Karpas-422 (cell line): Measurements from ENCODE around the gene GABBR1. TPM values are rescaled to one million over a fixed set of nuclear protein-coding genes. Genes with fewer than 3 reads are reported as not detected.

Source experiments
- DNase-seq: peaks from one replicate; pipeline ENCODE4 v3.0.0-alpha.2; 2015
- H2AFZ ChIP-seq: fragments of 200-600 bp; sonication (generic); 2 replicates; pipeline ENCODE4 v1.6.1; 2014; ENCODE audit warnings: antibody characterized with exemption, low read length, mixed read lengths
- H3K27ac ChIP-seq: fragments of 200-600 bp; sonication (generic); 2 replicates; pipeline ENCODE4 v1.5.1; 2014; ENCODE audit warnings: mild to moderate bottlenecking, low read length, moderate library complexity
- H3K27me3 ChIP-seq: fragments of 200-600 bp; sonication (generic); 2 replicates; pipeline ENCODE4 v1.6.1; 2014; ENCODE audit warnings: low read length, mixed read lengths
- H3K36me3 ChIP-seq: fragments of 200-600 bp; sonication (generic); 2 replicates; pipeline ENCODE4 v1.6.1; 2014; ENCODE audit warnings: low read length, mixed read lengths; ENCODE audit not compliant: insufficient read depth
- H3K4me1 ChIP-seq: fragments of 200-600 bp; sonication (generic); 2 replicates; pipeline ENCODE4 v1.6.1; 2014; ENCODE audit warnings: mild to moderate bottlenecking, low read length, mixed read lengths
- H3K4me2 ChIP-seq: fragments of 200-600 bp; sonication (generic); 2 replicates; pipeline ENCODE4 v1.6.1; 2014; ENCODE audit warnings: low read length, low read depth, mild to moderate bottlenecking; ENCODE audit not compliant: poor library complexity, severe bottlenecking
- H3K4me3 ChIP-seq: fragments of 200-600 bp; sonication (generic); 2 replicates; pipeline ENCODE4 v1.5.1; 2014; ENCODE audit warnings: mild to moderate bottlenecking, antibody characterized with exemption, low read length, mixed read lengths
- H3K79me2 ChIP-seq: fragments of 200-600 bp; sonication (generic); 2 replicates; pipeline ENCODE4 v1.6.1; 2014; ENCODE audit warnings: mild to moderate bottlenecking, low read length, mixed read lengths
- H3K9ac ChIP-seq: fragments of 200-600 bp; sonication (generic); 2 replicates; pipeline ENCODE4 v1.6.0; 2014; ENCODE audit warnings: low read length
- H3K9me2 ChIP-seq: fragments of 200-600 bp; sonication (generic), shearing (Covaris generic); replicated peaks from 2 replicates; pipeline ENCODE4 v1.6.0; 2014; ENCODE audit warnings: mild to moderate bottlenecking, low read length, moderate library complexity; ENCODE audit not compliant: insufficient read depth
- H3K9me3 ChIP-seq: fragments of 300-700, 200-600 bp; sonication (generic); 2 replicates; pipeline ENCODE4 v1.6.1; 2014; ENCODE audit warnings: low read length, mixed read lengths
- H4K20me1 ChIP-seq: fragments of 200-600 bp; sonication (generic); 2 replicates; pipeline ENCODE4 v1.6.1; 2014; ENCODE audit warnings: mild to moderate bottlenecking, antibody characterized with exemption, low read length, low read depth; ENCODE audit not compliant: insufficient read depth
- total RNA-seq: library from RNA; depleted of rRNA; stranded (reverse); fragments of >200 nt; shearing (Covaris generic); gene quantifications from 2 replicates; pipeline ENCODE4 v1.2.3, GENCODE V29; 2014; ENCODE audit warnings: low replicate concordance; rRNA removed

GABBR1 gene
- total RNA-seq = 9.9 and 10.5 TPM in 2 replicates

GRCh38 chr6:29632789-29633533 lies at the start of gene GABBR1:
GABBR1 (minus strand) TSS chr6:29633183; CDS start chr6:29632385, 798 bp downstream.
- Histone ChIP-seq H3K36me3 (no peaks in the 10 kb centered on the region), H3K27me3 (no peaks in the 10 kb centered on the region; the same call in 1 of the 2 replicates), H3K9ac (peak within 1 kb of the TSS; percentile 72), H3K79me2 (no peaks in the 10 kb centered on the region), H3K9me2 (no peaks in the 10 kb centered on the region), H3K4me2 (peak within 1 kb of the TSS; percentile 85), H3K27ac (no peak within 1 kb of the TSS), H3K4me3 (peak within 1 kb of the TSS; percentile 71), H3K4me1 (peaks cover 39% of the 10 kb centered on the region), H4K20me1 (peaks cover 3% of the 10 kb centered on the region; the same call in 1 of the 2 replicates), H2AFZ (peak within 1 kb of the TSS; percentile 94), H3K9me3 (no peaks in the 10 kb centered on the region)
- DNase-seq = peak; percentile 67

DNA sequence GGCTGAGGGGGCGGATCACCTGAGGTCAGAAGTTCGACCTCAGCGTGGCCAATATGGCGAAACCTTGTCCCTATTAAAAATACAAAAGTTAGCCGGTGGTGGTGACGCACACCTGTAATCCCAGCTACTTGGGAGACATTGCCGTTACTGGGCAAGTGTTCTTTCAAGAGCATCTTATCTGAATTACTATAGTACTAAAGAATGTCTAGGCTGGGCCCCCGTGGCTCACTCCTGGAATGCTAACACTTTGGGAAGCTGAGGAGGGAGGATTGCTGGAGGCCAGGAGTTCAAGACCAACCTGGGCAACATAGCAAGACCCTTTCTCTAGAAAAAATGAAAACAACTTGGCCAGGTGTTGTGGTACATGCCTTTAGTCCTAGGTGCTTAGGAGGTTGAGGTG lies 48.8 kb upstream of the GABBR1 start:
- Histone ChIP-seq H3K4me3 (no peak overlapping the region), H3K9me2 (no peaks in the 10 kb centered on the region), H3K36me3 (no peaks in the 10 kb centered on the region), H3K9me3 (no peaks in the 10 kb centered on the region), H3K4me1 (no peaks in the 10 kb centered on the region), H3K9ac (no peak overlapping the region), H4K20me1 (no peaks in the 10 kb centered on the region), H2AFZ (no peak overlapping the region), H3K27me3 (no peaks in the 10 kb centered on the region), H3K27ac (no peak overlapping the region), H3K4me2 (no peak overlapping the region), H3K79me2 (no peaks in the 10 kb centered on the region)
- DNase-seq = no peak

- Histone ChIP-seq H3K9ac (no peak within 1 kb of the TSS), H3K9me3 (no peaks in the 10 kb centered on the region), H4K20me1 (no peaks in the 10 kb centered on the region), H3K4me3 (no peak within 1 kb of the TSS), H3K79me2 (no peaks in the 10 kb centered on the region), H2AFZ (no peak within 1 kb of the TSS), H3K4me2 (no peak within 1 kb of the TSS), H3K27ac (no peak within 1 kb of the TSS), H3K4me1 (no peaks in the 10 kb centered on the region), H3K27me3 (no peaks in the 10 kb centered on the region), H3K9me2 (no peaks in the 10 kb centered on the region), H3K36me3 (no peaks in the 10 kb centered on the region)
- no peak for DNase-seq
Measured at GRCh38 chr6:29680904-29681303, 47.9 kb upstream of the GABBR1 start, which contains the start of gene ZFP57. ZFP57 (minus strand) TSS chr6:29681152; CDS start chr6:29677003, 4,149 bp downstream.

DNA sequence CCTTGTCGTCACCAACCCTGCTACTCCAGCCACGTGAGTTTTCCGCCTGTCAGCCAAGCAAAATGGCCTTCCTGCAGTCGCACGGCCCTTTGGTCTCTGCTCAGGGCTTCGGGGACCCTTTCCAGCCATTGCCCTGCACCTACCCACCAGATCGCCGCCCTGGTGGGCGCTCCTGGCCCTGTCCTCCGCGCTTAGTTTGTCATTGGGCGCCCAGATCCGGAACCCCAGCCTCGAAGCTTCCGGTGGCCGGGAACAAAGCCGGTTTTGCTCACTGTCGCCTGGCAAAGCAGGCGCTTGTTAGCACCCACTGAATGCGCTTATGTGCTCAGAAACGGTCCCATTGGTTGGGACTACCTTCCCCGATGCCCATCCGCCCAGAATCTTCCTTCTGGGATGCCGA lies 47.4 kb upstream of the GABBR1 start:
- Histone ChIP-seq H3K27ac (no peak overlapping the region), H3K9me3 (no peaks in the 10 kb centered on the region), H3K27me3 (no peaks in the 10 kb centered on the region), H3K9ac (no peak overlapping the region), H3K36me3 (no peaks in the 10 kb centered on the region), H2AFZ (no peak overlapping the region), H3K4me1 (no peaks in the 10 kb centered on the region), H3K79me2 (no peaks in the 10 kb centered on the region), H3K4me2 (no peak overlapping the region), H3K4me3 (no peak overlapping the region), H3K9me2 (no peaks in the 10 kb centered on the region), H4K20me1 (no peaks in the 10 kb centered on the region)
- DNase-seq = no peak

DNA sequence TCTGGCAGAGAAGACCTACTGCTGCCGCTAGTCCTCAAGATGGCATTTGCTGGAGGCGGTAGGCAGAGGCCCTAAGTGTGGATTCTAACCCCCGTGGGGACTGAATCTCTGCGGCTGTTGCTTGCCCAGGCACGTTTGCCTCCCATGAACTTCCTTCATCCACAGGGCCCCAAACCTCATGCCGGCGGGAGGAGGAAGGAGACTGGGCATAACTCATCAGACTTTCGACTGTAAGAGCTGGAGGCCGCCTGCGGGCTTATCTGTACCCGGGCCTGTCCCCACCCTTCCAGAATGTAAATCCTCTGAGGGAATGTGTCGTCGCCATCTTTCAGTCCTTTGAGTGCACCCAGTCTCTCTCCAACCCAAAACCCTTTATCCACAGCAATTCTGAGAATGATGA lies 47.0 kb upstream of the GABBR1 start:
- H3K9me3 ChIP-seq = no peaks in the 10 kb centered on the region
- no peak for DNase-seq
- H3K36me3 ChIP-seq = no peaks in the 10 kb centered on the region
- no peaks in the 10 kb centered on the region for H4K20me1 ChIP-seq
- H3K4me3 ChIP-seq = no peak overlapping the region
- no peak overlapping the region for H3K27ac ChIP-seq
- H3K4me1 ChIP-seq = no peaks in the 10 kb centered on the region
- no peaks in the 10 kb centered on the region for H3K9me2 ChIP-seq
- no peak overlapping the region for H3K4me2 ChIP-seq
- H3K79me2 ChIP-seq = no peaks in the 10 kb centered on the region
- no peak overlapping the region for H3K9ac ChIP-seq
- H3K27me3 ChIP-seq = no peaks in the 10 kb centered on the region
- H2AFZ ChIP-seq = no peak overlapping the region

- H3K4me3 ChIP-seq = no peak overlapping the region
- no peak overlapping the region for H3K27ac ChIP-seq
- H3K79me2 ChIP-seq = no peaks in the 10 kb centered on the region
- H3K36me3 ChIP-seq = no peaks in the 10 kb centered on the region
- DNase-seq = no peak
- H3K9ac ChIP-seq = no peak overlapping the region
- H2AFZ ChIP-seq = no peak overlapping the region
- no peak overlapping the region for H3K4me2 ChIP-seq
- H3K27me3 ChIP-seq = no peaks in the 10 kb centered on the region
- H3K4me1 ChIP-seq = no peaks in the 10 kb centered on the region
- no peaks in the 10 kb centered on the region for H4K20me1 ChIP-seq
- H3K9me3 ChIP-seq = no peaks in the 10 kb centered on the region
- no peaks in the 10 kb centered on the region for H3K9me2 ChIP-seq
Measured at GRCh38 chr6:29678114-29678513, 45.1 kb upstream of the GABBR1 start.

DNA sequence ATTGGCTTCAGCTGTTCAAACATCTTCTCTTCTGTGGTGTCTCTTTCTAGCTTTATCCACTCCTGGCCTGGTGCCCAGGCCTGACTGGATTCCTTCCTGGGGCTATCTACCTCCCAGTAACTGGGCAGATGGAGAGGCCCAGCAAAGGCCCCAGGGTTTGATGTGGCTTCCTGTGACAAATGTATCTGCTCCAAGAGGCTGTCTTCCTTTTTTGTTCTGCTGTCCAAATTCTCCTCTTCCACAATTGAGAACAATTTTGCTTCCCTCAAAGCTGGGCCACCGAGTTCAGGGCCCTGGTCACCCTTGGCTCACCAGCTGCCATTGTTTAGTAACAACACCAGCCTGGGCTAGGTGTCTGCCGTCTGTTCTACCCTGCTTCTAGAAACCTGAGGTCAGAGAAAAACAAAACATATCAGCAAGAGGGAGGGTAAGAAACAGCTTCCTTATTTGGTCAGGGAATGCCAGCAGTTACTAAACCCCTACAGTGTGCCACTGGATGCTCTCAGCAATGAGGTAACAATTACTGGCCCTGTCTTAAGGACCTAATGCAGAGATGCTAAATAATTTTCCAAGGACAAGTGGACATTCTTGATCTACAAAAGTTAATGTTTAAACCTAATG lies 44.1 kb upstream of the GABBR1 start:
- H3K9ac ChIP-seq = no peak overlapping the region

DNA sequence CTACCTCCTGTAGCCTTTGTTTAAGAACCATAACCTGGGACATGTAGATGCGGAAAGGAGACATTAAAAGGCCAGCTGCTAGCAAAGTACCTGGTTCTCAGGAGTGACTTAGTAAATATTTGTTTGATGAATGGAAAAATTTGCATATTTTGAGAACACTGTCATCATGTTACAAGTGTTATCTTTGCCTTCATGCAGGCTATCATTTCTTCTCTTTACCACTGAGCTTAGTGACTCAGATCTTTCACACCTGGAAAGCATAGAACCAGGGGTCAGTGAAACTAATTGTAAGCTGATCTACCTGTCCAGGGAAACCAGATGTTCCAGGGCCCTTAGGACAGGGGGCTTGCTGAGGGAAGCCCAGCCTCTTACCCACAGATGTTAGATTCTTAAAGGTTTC lies 42.6 kb upstream of the GABBR1 start:
- Histone ChIP-seq H4K20me1 (no peaks in the 10 kb centered on the region), H3K36me3 (no peaks in the 10 kb centered on the region), H3K9me2 (no peaks in the 10 kb centered on the region), H3K4me2 (no peak overlapping the region), H3K79me2 (no peaks in the 10 kb centered on the region), H3K4me3 (no peak overlapping the region), H3K27me3 (no peaks in the 10 kb centered on the region), H3K27ac (no peak overlapping the region), H3K9ac (no peak overlapping the region), H3K9me3 (no peaks in the 10 kb centered on the region), H3K4me1 (no peaks in the 10 kb centered on the region), H2AFZ (no peak overlapping the region)
- no peak for DNase-seq

More for the DNA sequence above, 44.1 kb upstream of the GABBR1 start:
- Histone ChIP-seq H3K79me2 (no peaks in the 10 kb centered on the region), H3K4me3 (no peak overlapping the region), H3K27ac (no peak overlapping the region), H3K4me2 (no peak overlapping the region), H3K27me3 (no peaks in the 10 kb centered on the region), H3K4me1 (no peaks in the 10 kb centered on the region), H2AFZ (no peak overlapping the region), H4K20me1 (no peaks in the 10 kb centered on the region), H3K36me3 (no peaks in the 10 kb centered on the region), H3K9me3 (no peaks in the 10 kb centered on the region), H3K9me2 (no peaks in the 10 kb centered on the region)
- no peak for DNase-seq
